HG03575 (cell line): ENCODE measurements around the gene HIRA.
"Not testable (repeated sequence)": the region's sequence is repeated elsewhere in the genome, so short reads cannot be mapped to it uniquely, and the experiment has no call there.

Experiments used
- ATAC-seq: cut with Tn5 transposase; IDR thresholded peaks from one replicate; pipeline ENCODE4 v1.9.1; 2021; ENCODE audit not compliant: unreplicated experiment, insufficient number of reproducible peaks, low FRiP score; ENCODE audit errors: extremely low read depth

Gene HIRA

DNA sequence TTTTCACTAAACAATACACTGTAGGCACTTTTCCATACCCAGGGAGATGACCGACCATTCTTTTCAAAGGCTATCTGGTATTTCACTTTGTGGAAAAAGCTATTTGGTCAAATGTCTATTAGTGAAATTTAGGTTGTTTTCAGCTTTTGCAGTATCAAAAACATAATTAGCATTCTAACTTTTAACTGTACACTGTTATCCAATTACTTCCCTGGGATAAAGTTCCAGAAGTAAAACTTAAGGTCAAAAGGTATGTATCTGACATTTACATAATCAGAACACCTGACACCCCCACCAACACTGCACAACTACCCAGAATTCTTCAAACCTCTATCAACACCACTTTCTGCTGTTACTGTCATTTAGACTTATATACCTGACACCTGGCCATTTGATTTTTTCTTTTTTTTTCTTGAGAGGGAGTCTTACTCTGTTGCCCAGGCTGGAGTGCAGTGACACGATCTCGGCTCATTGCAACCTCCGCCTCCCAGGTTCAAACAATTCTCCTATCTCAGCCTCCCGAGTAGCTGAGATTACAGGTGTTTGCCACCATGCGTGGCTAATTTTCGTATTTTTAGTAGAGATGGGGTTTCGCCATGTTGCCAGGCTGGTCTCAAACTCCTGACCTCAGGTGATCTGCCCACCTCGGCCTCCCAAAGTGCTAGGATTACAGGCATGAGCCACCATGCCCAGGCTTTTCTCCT is 13.9 kb upstream of the HIRA start:
- ATAC-seq: not testable (repeated sequence)

DNA sequence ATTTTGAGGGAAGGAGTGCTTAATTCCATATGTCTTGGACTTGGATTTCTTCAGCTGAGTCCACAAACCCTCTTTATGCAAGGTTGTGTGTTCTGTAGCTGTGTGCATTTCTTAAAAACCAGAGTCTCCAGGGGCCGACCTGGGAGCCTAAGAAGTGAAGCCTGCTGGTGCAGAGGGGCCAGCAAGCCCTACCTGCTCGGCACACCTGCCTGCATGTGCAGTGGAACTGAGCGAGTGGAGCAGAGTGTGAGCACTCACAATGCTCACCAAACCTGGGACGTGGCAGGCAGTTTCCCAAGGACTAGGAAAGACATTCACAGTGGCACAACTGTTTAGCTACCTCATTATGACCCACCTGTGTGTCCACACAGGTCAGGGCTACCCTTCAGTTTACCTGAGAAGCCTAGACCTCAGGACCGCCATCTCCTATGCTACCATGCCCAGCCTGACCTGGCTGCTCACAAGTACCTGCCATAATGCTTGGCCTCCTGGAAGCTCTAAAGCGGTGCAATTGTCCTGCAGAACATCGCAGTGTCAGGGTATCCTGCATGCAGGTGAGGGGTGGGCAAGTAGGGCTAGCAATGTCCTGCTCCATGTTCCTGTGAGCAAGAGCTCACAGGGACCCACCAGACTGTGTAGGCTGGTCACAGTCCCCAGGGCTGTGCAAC is 12.1 kb upstream of the HIRA start:
- ATAC-seq: no peak

- no peak for ATAC-seq
Measured at GRCh38 chr22:19442166-19442565, 10.6 kb upstream of the HIRA start.

- ATAC-seq: no peak
Measured at GRCh38 chr22:19440411-19441195, 9.1 kb upstream of the HIRA start.

DNA sequence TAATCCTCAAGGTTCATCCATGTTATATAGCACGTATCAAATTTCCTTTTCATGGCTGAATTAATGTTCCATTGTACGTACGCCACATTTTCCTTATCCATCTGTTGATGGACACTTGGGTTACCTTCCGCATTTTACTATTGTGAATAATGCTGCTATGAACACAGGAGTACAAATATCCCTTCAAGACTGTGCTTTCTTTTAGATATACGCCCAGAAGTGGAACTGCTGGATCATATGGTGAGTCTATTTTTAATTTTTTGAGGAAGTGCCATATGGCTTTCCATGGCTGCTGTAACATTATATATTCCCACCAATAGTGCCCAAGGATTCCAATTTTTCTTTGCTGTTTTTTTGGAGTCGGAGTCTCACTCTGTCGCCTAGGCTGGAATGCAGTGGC is 6.8 kb upstream of the HIRA start:
- no peak for ATAC-seq

DNA sequence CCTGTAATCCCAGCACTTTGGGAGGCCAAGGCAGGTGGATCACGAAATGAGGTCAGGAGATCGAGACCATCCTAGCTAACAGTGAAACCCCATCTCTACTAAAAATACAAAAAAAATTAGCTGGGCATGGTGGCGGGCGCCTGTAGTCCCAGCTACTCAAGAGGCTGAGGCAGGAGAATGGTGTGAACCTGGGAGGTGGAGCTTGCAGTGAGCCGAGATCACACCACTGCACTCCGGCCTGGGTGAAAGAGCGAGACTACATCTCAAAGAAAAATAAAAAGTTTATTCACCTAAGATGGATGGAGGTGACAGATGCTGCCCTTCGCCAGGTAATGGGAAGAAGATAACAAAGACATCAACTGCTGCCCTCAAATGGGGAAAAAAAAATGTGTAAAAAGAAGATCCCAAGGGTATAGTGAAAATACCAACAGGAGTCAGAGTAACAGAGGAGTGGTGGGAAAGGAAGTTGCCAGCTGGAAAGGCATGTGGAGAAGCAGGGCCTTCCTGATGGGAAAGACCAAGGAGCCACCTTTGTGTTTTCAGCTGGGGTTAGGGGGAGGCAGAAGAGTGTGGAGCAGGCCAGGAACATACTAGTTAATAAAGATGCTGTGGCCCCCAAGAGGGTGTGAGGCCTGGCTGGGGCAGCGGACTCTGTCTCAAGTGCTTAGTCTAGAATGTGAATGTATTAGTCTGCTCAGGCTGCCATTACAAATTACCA is 5.1 kb upstream of the HIRA start:
- not testable (repeated sequence) for ATAC-seq

DNA sequence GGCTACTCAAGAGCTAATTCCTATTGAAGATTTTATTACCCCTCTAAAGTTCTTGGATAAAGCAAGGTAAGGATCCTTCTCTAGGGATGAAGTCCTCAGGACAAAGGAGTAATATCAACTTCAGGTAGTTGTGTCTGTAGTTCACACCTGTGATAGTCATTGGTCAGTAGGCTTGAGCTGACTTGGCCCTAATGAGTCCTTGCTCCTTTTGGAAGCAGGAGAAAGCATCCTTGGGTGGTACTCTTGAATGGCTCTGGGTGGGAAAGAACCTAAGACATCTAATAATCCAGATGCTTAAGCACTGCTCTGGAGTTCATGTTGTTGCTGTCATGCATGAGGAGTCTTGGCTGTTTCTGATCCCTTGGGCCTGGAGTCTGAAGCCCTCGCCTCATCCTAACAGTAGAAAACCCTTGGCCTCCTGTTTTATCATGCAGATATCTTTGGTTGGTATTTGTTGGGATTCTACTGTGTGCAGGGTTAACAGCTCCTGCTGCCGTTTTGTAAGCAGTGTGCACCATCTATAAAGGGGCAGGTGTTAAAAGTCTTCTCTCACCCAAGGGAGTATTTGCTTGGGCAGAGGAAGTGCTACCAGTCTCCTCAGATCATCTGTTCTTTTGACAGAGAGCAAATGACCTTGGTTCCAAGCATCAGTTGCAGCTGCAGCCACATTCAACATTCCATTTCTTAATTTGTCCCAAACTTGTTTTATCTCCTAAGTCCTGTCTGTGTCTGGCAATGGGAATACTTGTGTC is 3.5 kb upstream of the HIRA start:
- no peak for ATAC-seq

- ATAC-seq: no peak
Measured at GRCh38 chr22:19434401-19434800, 2.9 kb upstream of the HIRA start.

- no peak for ATAC-seq
Measured at GRCh38 chr22:19432133-19432851, 759 bp upstream of the HIRA start, which contains the start of gene MRPL40. Gene MRPL40, plus strand, starts transcription at chr22:19432545. Its CDS starts 10 bp downstream, at chr22:19432555.

GRCh38 chr22:19430890-19431541 is 517 bp downstream of the HIRA start:
- no peak for ATAC-seq

- no peak for ATAC-seq
Measured at GRCh38 chr22:19429950-19430889, 1.3 kb downstream of the HIRA start.

GRCh38 chr22:19424186-19424500 is 7.4 kb downstream of the HIRA start:
- no peak for ATAC-seq

- no peak for ATAC-seq
Measured at GRCh38 chr22:19422440-19423301, 8.9 kb downstream of the HIRA start.

DNA sequence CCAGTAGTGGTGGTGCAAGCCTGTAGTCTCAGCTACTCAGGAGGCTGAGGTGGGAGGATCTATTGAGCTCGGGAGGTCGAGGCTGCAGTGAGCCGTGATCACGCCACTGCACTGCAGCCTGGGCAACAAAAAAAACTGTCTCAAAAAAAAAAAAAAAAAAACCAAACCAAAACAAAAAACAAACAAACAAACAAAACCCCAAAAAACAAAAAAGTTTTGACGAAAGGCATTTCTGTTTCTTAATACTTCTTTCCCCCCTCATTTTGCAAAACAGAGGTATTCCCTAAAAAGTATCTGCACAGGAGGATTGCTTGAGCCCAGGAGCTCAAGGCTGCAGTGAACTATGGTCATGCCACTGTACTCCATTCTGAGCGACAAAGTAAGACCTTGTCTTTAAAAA is 11.2 kb downstream of the HIRA start:
- ATAC-seq: no peak

- ATAC-seq: no peak
Measured at GRCh38 chr22:19419464-19420178, 11.9 kb downstream of the HIRA start.
